Sigmoid colon (tissue), 7 donors: ENCODE data around the gene ELMO3. TPM values are rescaled to one million over a fixed set of nuclear protein-coding genes. Genes with fewer than 3 reads are reported as not detected.

Source experiments
- DNase-seq: peaks from one replicate; pipeline ENCODE4 v3.0.0-alpha.2; 2019
- H3K27ac ChIP-seq, 4 donors: fragments of 200-600 bp; sonication (generic); one replicate each; pipeline ENCODE4 v1.5.1; 2016 to 2019; ENCODE audit warnings: mild to moderate bottlenecking in 1 of 4
- H3K27me3 ChIP-seq, 3 donors: fragments of 200-600 bp; sonication (generic); one replicate each; pipeline ENCODE4 v1.5.1; 2019; ENCODE audit warnings: mild to moderate bottlenecking in 1 of 3
- H3K36me3 ChIP-seq, 4 donors: fragments of 200-600 bp; sonication (generic); one replicate each; pipeline ENCODE4 v1.5.1; 2016 to 2019
- H3K4me1 ChIP-seq, 4 donors: fragments of 200-600 bp; sonication (generic); one replicate each; pipeline ENCODE4 v1.5.1; 2017 to 2019
- H3K4me3 ChIP-seq, 4 donors: fragments of 200-600 bp; sonication (generic); one replicate each; pipeline ENCODE4 v1.5.1; 2017 to 2019; ENCODE audit warnings: mild to moderate bottlenecking in 2 of 4, moderate library complexity in 1 of 4
- H3K9me3 ChIP-seq, 4 donors: fragments of 200-600 bp in 3 of 4; sonication (generic) in 3 of 4; one replicate each; pipeline versions ENCODE4 v1.5.1 to v1.6.1; 2013 to 2019
- CTCF ChIP-seq, 4 experiments: fragments of 450-650 bp in 3 of 4; fragments of 200-600 bp in 1 of 4; IDR thresholded peaks; one replicate each; pipeline ENCODE4 v1.5.1; 2016 to 2019; ENCODE audit warnings: antibody characterized with exemption in 4 of 4, mild to moderate bottlenecking in 3 of 4, moderate library complexity in 2 of 4
- EP300 ChIP-seq, 4 donors: sonication (generic); formaldehyde crosslinking; IDR thresholded peaks; one replicate each; pipeline ENCODE4 v1.6.1; 2017; ENCODE audit warnings: antibody characterized with exemption in 4 of 4
- POLR2A ChIP-seq, 2 donors: fragments of 450-650 bp; IDR thresholded peaks; one replicate each; pipeline ENCODE4 v1.6.1; 2016; ENCODE audit warnings: antibody characterized with exemption in 2 of 2, mild to moderate bottlenecking in 2 of 2, moderate library complexity in 2 of 2
- POLR2AphosphoS5 ChIP-seq, 4 donors: sonication (generic); formaldehyde crosslinking; IDR thresholded peaks; one replicate each; pipeline ENCODE4 v1.6.1; 2017; ENCODE audit warnings: antibody characterized with exemption in 4 of 4
- WGBS, 2 donors: extraction: QIAGEN DNeasy Blood & Tissue Kit; methylation state at CpG; one replicate each; pipeline ENCODE4 v1.1.7; 2013; 5-methylcytosine and 5-hydroxymethylcytosine counted together
- intact Hi-C: fragments of 100-400 bp; cut with DNase I; formaldehyde crosslinking; loops from one replicate; pipeline ENCODE4 v1.15.1; 2023
- polyA plus RNA-seq, 3 donors: library from polyadenylated mRNA; stranded (reverse); fragments of 200-250 nt; gene quantifications; one replicate each; pipeline ENCODE4 v1.2.3, GENCODE V29; 2013
- total RNA-seq, 4 donors: library from RNA; depleted of rRNA; stranded (reverse); fragments of >200 nt; gene quantifications; one replicate each; pipeline ENCODE4 v1.1.0, GENCODE V29; 2016
- donor health status: healthy with polysubstance abuse.
- donor health status: Bipolar disorder and iron deficiency.
- donor health status: healthy.

The ELMO3 gene
- total and polyA plus RNA-seq, 7 donors: 0.14 to 41.8 (median 1.7) TPM

GRCh38 chr16:67206129-67206837 is 7.4 kb downstream of the ELMO3 start:
- H3K27ac ChIP-seq: no peak overlapping the region
- no peaks in the 10 kb centered on the region for H3K27me3 ChIP-seq
- H3K36me3 ChIP-seq: peaks cover 0 to 14% (median 6%) of the 10 kb centered on the region in 4 donors
- DNase-seq: no peak
- no peak overlapping the region for H3K4me3 ChIP-seq
- no peaks in the 10 kb centered on the region for H3K9me3 ChIP-seq
- intact Hi-C loops: no loop called here
- H3K4me1 ChIP-seq: no peaks in the 10 kb centered on the region
- TF ChIP-seq EP300 (IDR thresholded peaks at IDR 0.05) (no peak), CTCF (IDR thresholded peaks at IDR 0.05) (no peak), POLR2A (IDR thresholded peaks at IDR 0.05) (no peak), POLR2AphosphoS5 (IDR thresholded peaks at IDR 0.05) (no peak)
- 88 to 94% methylated on average over 8 of the region's 8 CpGs for WGBS, 2 donors

- 92 to 93% methylated on average over 3 of the region's 3 CpGs for WGBS, 2 donors
- intact Hi-C loops: no loop called here
These were observed 7.9 kb downstream of the ELMO3 start for GRCh38 chr16:67206838-67207248.

DNA sequence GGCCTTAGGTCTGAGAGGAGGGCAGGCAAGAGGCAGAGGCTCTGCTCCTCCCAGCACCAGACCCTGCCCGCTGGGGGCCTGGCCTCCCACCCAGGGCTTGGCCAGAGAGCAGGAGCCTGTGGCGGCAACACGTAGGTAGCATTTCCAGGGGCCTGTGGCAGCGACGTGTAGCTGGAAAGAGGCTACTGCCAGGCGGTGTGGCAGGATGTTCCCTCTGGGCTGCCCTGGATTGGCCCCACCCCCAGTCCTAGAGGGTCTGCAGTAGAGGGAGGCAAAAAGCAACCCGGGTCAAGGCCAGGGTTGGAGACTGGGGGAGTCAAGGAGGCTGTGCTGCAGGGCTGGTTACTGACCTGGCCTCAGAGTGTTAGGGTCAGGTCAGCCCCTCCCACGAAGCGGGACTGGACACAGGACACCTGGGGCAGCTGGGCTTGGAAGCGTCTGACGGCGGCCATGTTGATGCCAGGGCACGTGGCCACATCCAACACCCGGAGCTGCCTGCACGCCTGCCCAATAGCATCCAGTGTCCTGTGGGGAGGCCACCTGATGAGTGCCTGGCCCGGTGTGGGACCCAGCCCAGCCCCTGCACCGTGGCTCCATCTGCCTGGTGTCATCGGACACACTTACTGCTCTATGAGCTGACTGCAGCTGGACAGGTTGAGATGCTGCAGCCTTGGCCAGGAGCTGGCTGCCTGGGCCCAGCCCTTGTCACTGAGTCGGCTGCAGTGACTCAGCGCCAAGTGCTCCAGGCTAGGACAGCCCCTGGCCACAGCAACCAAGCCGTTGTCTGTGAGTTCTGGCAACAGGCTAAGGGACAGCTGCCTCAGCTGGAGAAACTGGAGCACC is 8.5 kb downstream of the ELMO3 start:
- intact Hi-C loops: no loop called here
- H3K4me3 ChIP-seq: no peak overlapping the region
- TF ChIP-seq POLR2AphosphoS5 (IDR thresholded peaks at IDR 0.05) (no peak), EP300 (IDR thresholded peaks at IDR 0.05) (no peak), CTCF (IDR thresholded peaks at IDR 0.05) (no peak), POLR2A (IDR thresholded peaks at IDR 0.05) (no peak)
- no peak overlapping the region for H3K27ac ChIP-seq
- no peaks in the 10 kb centered on the region for H3K27me3 ChIP-seq
- no peak for DNase-seq
- H3K9me3 ChIP-seq: no peaks in the 10 kb centered on the region
- WGBS, 2 donors: 58 to 82% methylated on average over 21 of the region's 21 CpGs
- peaks cover 0 to 4% (median 0%) of the 10 kb centered on the region in 4 donors for H3K36me3 ChIP-seq
- H3K4me1 ChIP-seq: no peaks in the 10 kb centered on the region

More at GRCh38 chr16:67206838-67207248, 7.9 kb downstream of the ELMO3 start:
- H3K4me3 ChIP-seq: no peak overlapping the region
- TF ChIP-seq CTCF (IDR thresholded peaks at IDR 0.05) (no peak), POLR2AphosphoS5 (IDR thresholded peaks at IDR 0.05) (no peak), EP300 (IDR thresholded peaks at IDR 0.05) (no peak), POLR2A (IDR thresholded peaks at IDR 0.05) (no peak)
- no peaks in the 10 kb centered on the region for H3K9me3 ChIP-seq
- DNase-seq: no peak
- peaks cover 0 to 8% (median 3%) of the 10 kb centered on the region in 4 donors for H3K36me3 ChIP-seq
- no peaks in the 10 kb centered on the region for H3K4me1 ChIP-seq
- H3K27me3 ChIP-seq: no peaks in the 10 kb centered on the region
- H3K27ac ChIP-seq: no peak overlapping the region

- Histone ChIP-seq H3K4me3 (no peak overlapping the region), H3K4me1 (no peaks in the 10 kb centered on the region), H3K27me3 (no peaks in the 10 kb centered on the region), H3K27ac (no peak overlapping the region), H3K9me3 (no peaks in the 10 kb centered on the region), H3K36me3 (peaks cover 0 to 4% (median 0%) of the 10 kb centered on the region in 4 donors)
- 61 to 87% methylated on average over 11 of the region's 11 CpGs for WGBS, 2 donors
- DNase-seq: no peak
- TF ChIP-seq CTCF (IDR thresholded peaks at IDR 0.05) (no peak), POLR2AphosphoS5 (IDR thresholded peaks at IDR 0.05) (no peak), POLR2A (IDR thresholded peaks at IDR 0.05) (no peak), EP300 (IDR thresholded peaks at IDR 0.05) (no peak)
- intact Hi-C loops: no loop called here
These were observed 9.4 kb downstream of the ELMO3 start for GRCh38 chr16:67208154-67208896.
